H1 (cell line): Measurements from ENCODE around the gene NRL. TPM values are rescaled to one million over a fixed set of nuclear protein-coding genes. Genes with fewer than 3 reads are reported as not detected.

Experiments
- BCL11A ChIP-seq, 2 experiments: IDR thresholded peaks; one replicate each; pipeline ENCODE4 v1.6.1; 2011; ENCODE audit warnings: low read depth in 2 of 2, low read length in 2 of 2, mild to moderate bottlenecking in 2 of 2
- BRCA1 ChIP-seq: IDR thresholded peaks from 2 replicates; pipeline ENCODE4 v1.6.1; 2012; ENCODE audit warnings: low read depth, low read length, improper control_type of control experiment
- CHD1 ChIP-seq: IDR thresholded peaks from 2 replicates; pipeline ENCODE4 v1.6.1; 2012; ENCODE audit warnings: low read depth, low read length, improper control_type of control experiment
- CHD2 ChIP-seq: IDR thresholded peaks from 2 replicates; pipeline ENCODE4 v1.6.1; 2012; ENCODE audit warnings: low read length, improper control_type of control experiment
- CTCF ChIP-seq, 3 experiments: IDR thresholded peaks; 1 replicate in 2 of 3; 2 replicates in 1 of 3; pipeline versions ENCODE4 v1.5.1 to v1.6.1; 2011; ENCODE audit warnings: low read length in 3 of 3, mild to moderate bottlenecking in 3 of 3, inconsistent platforms in 2 of 3, low read depth in 1 of 3, moderate library complexity in 1 of 3; ENCODE audit not compliant: insufficient read depth in 1 of 3; ENCODE audit errors: control extremely low read depth in 1 of 3
- EZH2 ChIP-seq: fragments of 200-600 bp; sonication (generic); IDR thresholded peaks from 2 replicates; pipeline ENCODE4 v1.7.1; 2012; ENCODE audit warnings: low read depth, mild to moderate bottlenecking, moderate library complexity, low read length, inconsistent platforms; ENCODE audit not compliant: severe bottlenecking
- GABPA ChIP-seq: IDR thresholded peaks from 2 replicates; pipeline ENCODE4 v1.6.1; 2011; ENCODE audit warnings: mild to moderate bottlenecking, low read length, moderate library complexity, borderline replicate concordance; ENCODE audit not compliant: insufficient read depth
- HDAC6 ChIP-seq: IDR thresholded peaks from one replicate; pipeline ENCODE4 v1.7.1; 2012; ENCODE audit warnings: low read depth, mild to moderate bottlenecking, inconsistent platforms, low read length, moderate library complexity
- JUND ChIP-seq: IDR thresholded peaks from 2 replicates; pipeline ENCODE4 v1.6.1; 2011; ENCODE audit warnings: mild to moderate bottlenecking, improper control_type of control experiment, low read length
- MAFK ChIP-seq: IDR thresholded peaks from 2 replicates; pipeline ENCODE4 v1.6.1; 2012; ENCODE audit warnings: low read depth, mild to moderate bottlenecking, improper control_type of control experiment, low read length
- MAX ChIP-seq: IDR thresholded peaks from 2 replicates; pipeline ENCODE4 v1.6.1; 2012; ENCODE audit warnings: inconsistent platforms
- NRF1 ChIP-seq: IDR thresholded peaks from 2 replicates; pipeline ENCODE4 v1.6.1; 2011; ENCODE audit warnings: mild to moderate bottlenecking, low read depth, low read length, improper control_type of control experiment
- POLR2AphosphoS5 ChIP-seq: IDR thresholded peaks from 2 replicates; pipeline ENCODE4 v1.6.1; 2011; ENCODE audit warnings: low read depth, low read length
- POU5F1 ChIP-seq: IDR thresholded peaks from 2 replicates; pipeline ENCODE4 v1.6.1; 2011; ENCODE audit warnings: low read depth, mild to moderate bottlenecking, low read length, moderate library complexity
- SAP30 ChIP-seq: fragments of 300-600 bp; sonication (generic); IDR thresholded peaks from 2 replicates; pipeline ENCODE4 v1.7.1; 2012; ENCODE audit warnings: low read length, moderate library complexity, mild to moderate bottlenecking, inconsistent platforms; ENCODE audit not compliant: insufficient read depth, insufficient replicate concordance
- SIX5 ChIP-seq: IDR thresholded peaks from 2 replicates; pipeline ENCODE4 v1.6.1; 2011; ENCODE audit warnings: mild to moderate bottlenecking, low read depth, low read length
- SP1 ChIP-seq: IDR thresholded peaks from 2 replicates; pipeline ENCODE4 v1.6.1; 2011; ENCODE audit warnings: low read depth, low read length
- SP4 ChIP-seq: IDR thresholded peaks from 2 replicates; pipeline ENCODE4 v1.6.1; 2012; ENCODE audit warnings: low read length, inconsistent platforms
- SRF ChIP-seq: IDR thresholded peaks from 2 replicates; pipeline ENCODE4 v1.6.1; 2011; ENCODE audit warnings: mild to moderate bottlenecking, low read depth, low read length, moderate library complexity
- SUZ12 ChIP-seq: fragments of 200-600 bp; sonication (generic); IDR thresholded peaks from 2 replicates; pipeline ENCODE4 v1.6.1; 2012; ENCODE audit warnings: mild to moderate bottlenecking, inconsistent platforms, low read length, moderate library complexity, mixed read lengths
- TAF7 ChIP-seq: optimal IDR thresholded peaks from 2 replicates; pipeline ENCODE3; 2011; ENCODE audit warnings: low read depth, mild to moderate bottlenecking, inconsistent platforms, low read length, moderate library complexity, borderline replicate concordance
- TEAD4 ChIP-seq: IDR thresholded peaks from 2 replicates; pipeline ENCODE4 v1.6.1; 2012; ENCODE audit warnings: low read depth, low read length, inconsistent platforms, mixed read lengths
- polyA plus RNA-seq, 7 experiments: library from polyadenylated mRNA; depleted of rRNA in 3 of 7; stranded (reverse) in 5 of 7; unstranded in 2 of 7; fragments of >200 nt in 5 of 7; fragments of 200-250 nt in 2 of 7; gene quantifications; 1 replicate in 5 of 7; 2 replicates in 1 of 7; 4 replicates in 1 of 7; pipeline versions ENCODE4 v1.2.1 to v1.2.3, GENCODE V29; 2011 to 2013; ENCODE audit warnings: missing spikeins in 2 of 7, mixed read lengths in 2 of 7
- total RNA-seq: library from RNA; stranded (reverse); fragmentation: NEBNext Ultra II Directional; extraction: Animal tissue kit (Norgen Biotek cat#: 25700); gene quantifications from 2 replicates; pipeline ENCODE4 v1.2.1, GENCODE V29; 2021

The NRL gene
- total and polyA plus RNA-seq, 2 of the 8 experiments (the other 6 are each of a cell fraction or from before 2014, with no cell fraction given): 1.1 to 2.2 TPM

- no peak for TF ChIP-seq CTCF (IDR thresholded peaks at IDR 0.05; ENCODE audit: control extremely low read depth in 1 of 3, insufficient read depth in 1 of 3, low read depth in 1 of 3, low read length in 3 of 3)
- no peak for TF ChIP-seq SRF
- TF ChIP-seq SAP30: no peak
- no peak for TF ChIP-seq BCL11A (IDR thresholded peaks at IDR 0.05; ENCODE audit: low read depth in 2 of 2, low read length in 2 of 2)
- peak; percentile 60 for TF ChIP-seq MAX
- no peak for TF ChIP-seq TEAD4
- no peak for TF ChIP-seq SP1
- no peak for TF ChIP-seq JUND
- no peak for TF ChIP-seq TAF7
- no peak for TF ChIP-seq SUZ12
- no peak for TF ChIP-seq EZH2
- no peak for TF ChIP-seq SIX5
- TF ChIP-seq GABPA: no peak
- TF ChIP-seq CHD2: no peak
- peak; percentile 77 for TF ChIP-seq POLR2AphosphoS5
- no peak for TF ChIP-seq NRF1
- TF ChIP-seq MAFK: no peak
- TF ChIP-seq BRCA1: no peak
- TF ChIP-seq SP4: no peak
- no peak for TF ChIP-seq HDAC6
- TF ChIP-seq POU5F1: no peak
- no peak for TF ChIP-seq CHD1
These were observed 20.6 kb downstream of the NRL start, which contains the start of gene PCK2 (continued) for GRCh38 chr14:24093901-24094840.
